H9 (cell line): ENCODE results near the gene PKNOX2. TPM values are rescaled to one million over a fixed set of nuclear protein-coding genes. Genes with fewer than 3 reads are reported as not detected.

Source experiments
- DNase-seq: peaks from one replicate; pipeline ENCODE4 v3.0.0-alpha.2; 2017
- H2AFZ ChIP-seq: one replicate; pipeline ENCODE4 v1.6.1; 2013; ENCODE audit warnings: mild to moderate bottlenecking, low read length, control low read depth, moderate library complexity
- H2AK5ac ChIP-seq: 2 replicates; pipeline ENCODE4 v1.6.1; 2013; ENCODE audit warnings: low read length, control low read depth, mixed read lengths; ENCODE audit not compliant: insufficient read length
- H2BK120ac ChIP-seq: one replicate; pipeline ENCODE4 v1.6.1; 2013; ENCODE audit warnings: low read depth, mild to moderate bottlenecking, low read length, control low read depth, inconsistent platforms; ENCODE audit not compliant: poor library complexity, severe bottlenecking
- H2BK12ac ChIP-seq: 2 replicates; pipeline ENCODE4 v1.6.1; 2013; ENCODE audit warnings: low read length, control low read depth, mixed read lengths, low read depth; ENCODE audit not compliant: insufficient read length
- H2BK15ac ChIP-seq: 2 replicates; pipeline ENCODE4 v1.6.1; 2013; ENCODE audit warnings: low read depth, low read length, control low read depth
- H2BK20ac ChIP-seq: one replicate; pipeline ENCODE4 v1.6.1; 2013; ENCODE audit warnings: low read depth, mild to moderate bottlenecking, low read length, control low read depth, inconsistent platforms; ENCODE audit not compliant: poor library complexity, severe bottlenecking
- H2BK5ac ChIP-seq: 2 replicates; pipeline ENCODE4 v1.6.1; 2013; ENCODE audit warnings: low read length, control low read depth, mixed read lengths; ENCODE audit not compliant: insufficient read length
- H3K14ac ChIP-seq: 2 replicates; pipeline ENCODE4 v1.6.1; 2013; ENCODE audit warnings: low read length, control low read depth; ENCODE audit not compliant: insufficient read depth
- H3K18ac ChIP-seq: 2 replicates; pipeline ENCODE4 v1.6.1; 2013; ENCODE audit warnings: low read depth, mild to moderate bottlenecking, mixed read lengths, low read length, control low read depth; ENCODE audit not compliant: insufficient read length
- H3K23ac ChIP-seq: 2 replicates; pipeline ENCODE4 v1.6.1; 2013; ENCODE audit warnings: low read length, control low read depth, mixed read lengths, low read depth; ENCODE audit not compliant: insufficient read length
- H3K23me2 ChIP-seq: 2 replicates; pipeline ENCODE4 v1.6.1; 2013; ENCODE audit warnings: low read depth, mild to moderate bottlenecking, mixed read lengths, low read length, control low read depth; ENCODE audit not compliant: insufficient read length, poor library complexity, severe bottlenecking
- H3K27ac ChIP-seq: 2 replicates; pipeline ENCODE4 v1.5.1; 2013; ENCODE audit warnings: low read length, control low read depth, mixed read lengths, low read depth; ENCODE audit not compliant: insufficient read length
- H3K27me3 ChIP-seq: 2 replicates; pipeline ENCODE4 v1.6.1; 2013; ENCODE audit warnings: low read length, control low read depth, inconsistent platforms; ENCODE audit not compliant: insufficient read depth
- H3K4ac ChIP-seq: 2 replicates; pipeline ENCODE4 v1.6.1; 2013; ENCODE audit warnings: low read depth, mild to moderate bottlenecking, control low read depth, inconsistent platforms, low read length, moderate library complexity
- H3K4me1 ChIP-seq: 2 replicates; pipeline ENCODE4 v1.6.1; 2013; ENCODE audit warnings: low read length, control low read depth, inconsistent platforms; ENCODE audit not compliant: insufficient read depth
- H3K4me2 ChIP-seq: 2 replicates; pipeline ENCODE4 v1.6.1; 2013; ENCODE audit warnings: low read length, control low read depth, mixed read lengths; ENCODE audit not compliant: insufficient read length, insufficient read depth
- H3K56ac ChIP-seq: 2 replicates; pipeline ENCODE4 v1.6.1; 2013; ENCODE audit warnings: low read depth, mild to moderate bottlenecking, mixed read lengths, low read length, control low read depth; ENCODE audit not compliant: insufficient read length
- H3K79me1 ChIP-seq: 2 replicates; pipeline ENCODE4 v1.6.1; 2013; ENCODE audit warnings: low read depth, mild to moderate bottlenecking, moderate library complexity, low read length, control low read depth, inconsistent platforms; ENCODE audit not compliant: insufficient read depth, poor library complexity, severe bottlenecking
- H3K79me2 ChIP-seq: 2 replicates; pipeline ENCODE4 v1.6.1; 2013; ENCODE audit warnings: low read length, control low read depth, inconsistent platforms; ENCODE audit not compliant: insufficient read depth
- H3K9ac ChIP-seq: 2 replicates; pipeline ENCODE4 v1.6.1; 2013; ENCODE audit warnings: low read length, control low read depth, mixed read lengths; ENCODE audit not compliant: insufficient read length; ENCODE audit errors: extremely low read depth
- H3K9me3 ChIP-seq: one replicate; pipeline ENCODE4 v1.6.1; 2013; ENCODE audit warnings: low read depth, low read length, inconsistent platforms; ENCODE audit not compliant: control insufficient read depth
- H3T11ph ChIP-seq: one replicate; pipeline ENCODE4 v1.6.1; 2013; ENCODE audit warnings: mild to moderate bottlenecking, low read length, control low read depth, inconsistent platforms
- H4K20me1 ChIP-seq: one replicate; pipeline ENCODE4 v1.6.1; 2013; ENCODE audit not compliant: control insufficient read depth, insufficient read length, insufficient read depth
- H4K5ac ChIP-seq: 2 replicates; pipeline ENCODE4 v1.6.1; 2013; ENCODE audit warnings: low read depth, mild to moderate bottlenecking, mixed read lengths, low read length, control low read depth; ENCODE audit not compliant: insufficient read length
- H4K8ac ChIP-seq: replicated peaks from 2 replicates; pipeline ENCODE4 v1.6.1; 2013; ENCODE audit warnings: low read length, control low read depth, mixed read lengths, low read depth; ENCODE audit not compliant: insufficient read length
- H4K91ac ChIP-seq: 2 replicates; pipeline ENCODE4 v1.6.1; 2013; ENCODE audit warnings: low read depth, mild to moderate bottlenecking, moderate library complexity, mixed read lengths, low read length, control low read depth; ENCODE audit not compliant: insufficient read length
- H3K27ac Mint-ChIP-seq, 3 experiments: 2 replicates in 2 of 3; 3 replicates in 1 of 3; pipeline ENCODE4 v1.8.0; 2020 to 2021; ENCODE audit warnings: mixed read lengths in 3 of 3, mild to moderate bottlenecking in 1 of 3, moderate library complexity in 1 of 3
- H3K27me3 Mint-ChIP-seq: 2 replicates; pipeline ENCODE4 v1.8.0; 2021; ENCODE audit warnings: low read depth, mild to moderate bottlenecking, moderate library complexity, mixed read lengths
- H3K36me3 Mint-ChIP-seq, 3 experiments: 2 replicates in 2 of 3; 3 replicates in 1 of 3; pipeline ENCODE4 v1.8.0; 2020 to 2021; ENCODE audit warnings: low read depth in 3 of 3, mixed read lengths in 3 of 3; ENCODE audit not compliant: insufficient read depth in 1 of 3
- H3K4me1 Mint-ChIP-seq, 2 experiments: 2 replicates each; pipeline ENCODE4 v1.8.0; 2020; ENCODE audit warnings: mixed read lengths in 2 of 2
- H3K4me3 Mint-ChIP-seq, 2 experiments: 2 replicates in 1 of 2; 3 replicates in 1 of 2; pipeline ENCODE4 v1.8.0; 2020 to 2021; ENCODE audit warnings: mild to moderate bottlenecking in 2 of 2, mixed read lengths in 2 of 2, moderate library complexity in 1 of 2
- H3K9me3 Mint-ChIP-seq, 2 experiments: 2 replicates in 1 of 2; 3 replicates in 1 of 2; pipeline ENCODE4 v1.8.0; 2020; ENCODE audit warnings: mild to moderate bottlenecking in 2 of 2, mixed read lengths in 2 of 2, moderate library complexity in 1 of 2
- WGBS: extraction: QIAGEN DNeasy Blood & Tissue Kit; methylation state at CpG from one replicate; pipeline ENCODE4 v1.1.7; 2013; ENCODE audit warnings: missing lambda C conversion rate, low lambda C conversion rate, mixed read lengths; ENCODE audit not compliant: insufficient read length; ENCODE audit errors: extremely low coverage; 5-methylcytosine and 5-hydroxymethylcytosine counted together
- total RNA-seq: library from RNA; stranded (reverse); gene quantifications from 2 replicates; pipeline ENCODE4 v1.2.1, GENCODE V29; 2021
- TF ChIP-seq, protein P1 (sequence below): fragments of 200-600 bp; sonication (generic); conservative IDR thresholded peaks from 3 replicates; pipeline ENCODE4 v1.8.0; 2021; ENCODE audit warnings: antibody characterized with exemption, mild to moderate bottlenecking

The PKNOX2 gene
- total RNA-seq, 1 experiment from 2014 or later: 1.3 TPM

DNA sequence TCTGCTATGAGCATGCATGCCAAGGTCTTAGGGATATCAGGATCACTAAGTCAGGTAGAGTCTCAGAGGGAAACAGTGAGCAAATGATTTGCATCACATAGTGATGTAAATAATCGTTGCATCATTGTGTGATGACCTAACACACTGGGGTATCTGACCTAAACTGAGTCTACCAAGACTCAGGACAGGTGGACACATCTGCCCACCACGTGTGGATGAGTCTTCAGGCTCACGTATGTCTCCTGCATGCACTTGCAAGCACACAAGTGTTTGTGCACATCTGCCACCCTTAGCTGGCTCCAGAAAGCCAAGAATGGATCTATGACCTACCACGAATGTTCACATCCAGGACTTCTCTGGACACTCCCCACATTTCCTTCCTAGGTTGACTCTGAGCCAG is 220.3 kb downstream of the PKNOX2 start:
- Mint-ChIP-seq H3K27me3 (peaks cover 5% of the 10 kb centered on the region), H3K36me3 (no peaks in the 10 kb centered on the region), H3K4me1 (peaks cover 23 to 34% of the 10 kb centered on the region in 2 experiments), H3K9me3 (no peaks in the 10 kb centered on the region), H3K4me3 (no peak overlapping the region), H3K27ac (no peak overlapping the region)
- Histone ChIP-seq H3K27ac (no peak overlapping the region), H2BK20ac (no peak overlapping the region), H2BK15ac (no peak overlapping the region), H4K91ac (no peak overlapping the region), H2AK5ac (no peak overlapping the region), H4K5ac (no peak overlapping the region), H2BK5ac (no peak overlapping the region), H3K79me1 (no peaks in the 10 kb centered on the region), H3K9ac (no peak overlapping the region), H3K56ac (no peak overlapping the region), H3K23ac (no peak overlapping the region), H3K4me2 (no peak overlapping the region), H4K20me1 (no peaks in the 10 kb centered on the region), H3K27me3 (no peaks in the 10 kb centered on the region), H3K14ac (no peak overlapping the region), H3K4me1 (no peaks in the 10 kb centered on the region), H3K23me2 (no peaks in the 10 kb centered on the region), H2BK120ac (no peak overlapping the region), H3T11ph (no peak overlapping the region), H3K4ac (no peak overlapping the region), H3K79me2 (no peaks in the 10 kb centered on the region), H2AFZ (no peak overlapping the region), H4K8ac (no peak overlapping the region), H3K9me3 (no peaks in the 10 kb centered on the region), H3K18ac (no peak overlapping the region), H2BK12ac (no peak overlapping the region)
- no peak for DNase-seq
- WGBS: no CpG with 5 or more reads among the region's 4 CpGs
- TF ChIP-seq, protein P1, sequence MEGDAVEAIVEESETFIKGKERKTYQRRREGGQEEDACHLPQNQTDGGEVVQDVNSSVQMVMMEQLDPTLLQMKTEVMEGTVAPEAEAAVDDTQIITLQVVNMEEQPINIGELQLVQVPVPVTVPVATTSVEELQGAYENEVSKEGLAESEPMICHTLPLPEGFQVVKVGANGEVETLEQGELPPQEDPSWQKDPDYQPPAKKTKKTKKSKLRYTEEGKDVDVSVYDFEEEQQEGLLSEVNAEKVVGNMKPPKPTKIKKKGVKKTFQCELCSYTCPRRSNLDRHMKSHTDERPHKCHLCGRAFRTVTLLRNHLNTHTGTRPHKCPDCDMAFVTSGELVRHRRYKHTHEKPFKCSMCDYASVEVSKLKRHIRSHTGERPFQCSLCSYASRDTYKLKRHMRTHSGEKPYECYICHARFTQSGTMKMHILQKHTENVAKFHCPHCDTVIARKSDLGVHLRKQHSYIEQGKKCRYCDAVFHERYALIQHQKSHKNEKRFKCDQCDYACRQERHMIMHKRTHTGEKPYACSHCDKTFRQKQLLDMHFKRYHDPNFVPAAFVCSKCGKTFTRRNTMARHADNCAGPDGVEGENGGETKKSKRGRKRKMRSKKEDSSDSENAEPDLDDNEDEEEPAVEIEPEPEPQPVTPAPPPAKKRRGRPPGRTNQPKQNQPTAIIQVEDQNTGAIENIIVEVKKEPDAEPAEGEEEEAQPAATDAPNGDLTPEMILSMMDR: no peak
